Neuron (in vitro differentiated cells): ENCODE results near the gene PC.

ENCODE experiments used
- H2AFZ ChIP-seq: one replicate; pipeline ENCODE4 v1.6.1; 2013; ENCODE audit warnings: low read depth, mild to moderate bottlenecking, inconsistent platforms, low read length, moderate library complexity
- H3K27me3 ChIP-seq: one replicate; pipeline ENCODE4 v1.6.1; 2013; ENCODE audit warnings: low read length; ENCODE audit not compliant: insufficient read depth
- H3K36me3 ChIP-seq: one replicate; pipeline ENCODE4 v1.6.1; 2013; ENCODE audit warnings: low read length; ENCODE audit not compliant: insufficient read depth
- H3K4me1 ChIP-seq: one replicate; pipeline ENCODE4 v1.6.1; 2013; ENCODE audit warnings: low read length; ENCODE audit not compliant: insufficient read depth
- H3K4me3 ChIP-seq: 2 replicates; pipeline ENCODE4 v1.5.1; 2013; ENCODE audit warnings: mild to moderate bottlenecking, low read length, moderate library complexity
- H3K9me3 ChIP-seq: one replicate; pipeline ENCODE4 v1.6.1; 2013; ENCODE audit warnings: low read length

The PC gene

DNA sequence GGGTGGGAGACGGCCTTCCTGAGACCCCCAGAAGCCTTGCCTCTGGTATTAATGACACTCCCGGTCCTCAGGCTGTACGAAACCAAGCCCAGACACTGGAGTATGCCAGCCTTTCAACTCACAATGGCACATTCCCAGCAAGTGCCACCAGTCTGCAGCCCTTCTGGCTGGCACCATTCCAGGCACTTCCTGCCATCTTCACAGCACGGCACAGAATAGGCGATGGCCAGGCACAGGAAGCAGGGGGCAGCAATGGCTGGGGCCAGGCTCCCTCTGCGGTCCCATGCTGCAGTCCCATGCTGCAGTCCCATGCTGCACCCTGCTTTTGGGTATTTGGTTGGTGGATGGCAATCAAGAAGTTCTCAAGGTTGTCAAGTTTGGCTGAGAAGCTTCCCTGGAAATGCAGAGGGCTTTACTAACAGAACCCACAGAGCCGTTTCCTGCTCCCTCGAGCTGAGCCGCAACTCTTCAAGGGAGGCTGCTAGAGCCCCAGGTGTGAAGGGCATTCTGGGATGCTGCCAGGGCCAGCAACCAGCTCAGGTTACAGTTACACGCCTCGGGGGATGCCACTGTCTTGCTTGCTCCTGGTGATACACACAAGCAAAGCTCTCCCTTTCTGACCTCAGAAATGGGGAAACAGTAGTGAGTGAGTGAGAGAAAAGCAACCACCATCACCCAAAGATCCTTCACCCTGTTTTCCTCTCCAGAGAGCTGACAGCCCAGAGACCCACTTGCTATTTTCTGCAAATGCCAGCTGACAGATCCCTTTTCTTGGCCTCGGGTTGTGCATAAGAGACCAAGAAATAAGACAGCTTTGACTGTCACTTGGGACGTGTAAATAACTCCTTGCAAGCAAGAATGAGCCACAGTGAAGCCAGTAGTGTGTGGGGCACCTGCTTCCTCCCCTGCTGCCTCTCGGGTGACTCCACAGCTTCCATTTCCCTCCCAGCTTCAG, 77.4 kb downstream of the PC start:
- no peak overlapping the region for H3K4me3 ChIP-seq
- H3K4me1 ChIP-seq, result peaks cover 20% of the 10 kb centered on the region
- no peaks in the 10 kb centered on the region for H3K9me3 ChIP-seq
- H3K27me3 ChIP-seq, result no peaks in the 10 kb centered on the region
- no peaks in the 10 kb centered on the region for H3K36me3 ChIP-seq
- no peak overlapping the region for H2AFZ ChIP-seq

DNA sequence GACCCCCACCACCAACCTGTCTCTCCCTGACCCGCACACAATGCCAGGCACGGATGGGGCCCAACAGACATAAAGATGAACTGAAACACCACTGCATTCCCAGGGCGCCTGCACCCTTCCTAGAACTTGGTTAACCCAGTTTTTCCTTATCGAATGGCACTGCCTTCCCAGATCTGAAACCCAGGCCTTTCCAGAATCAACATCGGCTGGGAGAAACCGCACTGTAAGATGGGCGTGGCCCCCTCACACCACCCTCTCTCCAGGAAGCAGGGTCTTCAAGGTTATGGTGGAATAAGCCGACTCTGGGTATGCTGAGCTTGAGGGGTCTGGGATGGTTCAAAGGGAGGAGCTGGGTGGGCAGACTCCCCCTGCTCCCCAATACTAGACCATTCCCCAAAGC, 78.2 kb downstream of the PC start:
- H2AFZ ChIP-seq, result no peak overlapping the region
- H3K27me3 ChIP-seq, result no peaks in the 10 kb centered on the region
- H3K4me1 ChIP-seq, result peaks cover 26% of the 10 kb centered on the region
- no peaks in the 10 kb centered on the region for H3K36me3 ChIP-seq
- no peaks in the 10 kb centered on the region for H3K9me3 ChIP-seq
- H3K4me3 ChIP-seq, result no peak overlapping the region

DNA sequence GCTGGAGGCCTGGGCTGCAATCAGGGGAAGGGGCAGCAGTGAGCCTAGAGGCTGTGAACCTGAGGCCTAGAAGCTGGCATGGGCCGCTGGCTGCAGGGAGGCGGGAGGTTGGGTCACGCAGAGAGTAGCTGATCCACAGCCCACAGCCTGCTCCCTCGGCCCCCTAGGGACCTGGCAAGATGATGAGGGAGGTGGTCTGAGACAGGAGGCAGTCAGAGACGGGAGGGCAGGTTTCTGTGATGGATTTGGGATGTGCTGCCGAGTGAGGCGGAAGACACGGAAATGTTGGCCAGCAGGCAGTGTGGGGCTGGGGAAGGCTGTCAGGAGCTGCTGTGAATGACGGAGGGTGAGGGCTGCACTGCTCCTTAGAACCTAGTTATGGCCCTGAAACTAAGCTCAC, 78.6 kb downstream of the PC start:
- Histone ChIP-seq H3K27me3 (no peaks in the 10 kb centered on the region), H3K4me3 (no peak overlapping the region), H3K9me3 (no peaks in the 10 kb centered on the region), H2AFZ (no peak overlapping the region), H3K36me3 (no peaks in the 10 kb centered on the region), H3K4me1 (peaks cover 26% of the 10 kb centered on the region)

DNA sequence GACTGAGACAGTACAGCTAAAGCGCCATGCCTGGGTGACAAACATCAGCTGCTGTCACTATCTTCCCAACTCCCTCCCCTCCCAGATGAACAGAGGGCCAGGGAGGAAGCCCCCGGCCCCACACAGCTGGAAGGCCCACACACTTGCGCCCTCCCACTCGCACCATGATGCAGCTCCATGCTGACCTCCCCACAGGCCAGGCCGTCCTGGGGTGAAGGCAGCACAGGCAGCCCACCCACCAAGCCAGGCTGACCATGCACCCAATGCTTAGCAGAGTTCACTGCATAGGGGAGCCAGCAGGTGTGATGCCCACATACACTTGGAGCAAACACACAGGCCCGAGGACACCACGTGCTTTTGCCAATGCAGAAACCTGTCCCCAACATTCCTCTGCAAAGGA, 79.2 kb downstream of the PC start:
- H3K9me3 ChIP-seq, result no peaks in the 10 kb centered on the region
- no peak overlapping the region for H3K4me3 ChIP-seq
- H3K36me3 ChIP-seq, result no peaks in the 10 kb centered on the region
- no peaks in the 10 kb centered on the region for H3K27me3 ChIP-seq
- no peak overlapping the region for H2AFZ ChIP-seq
- peaks cover 26% of the 10 kb centered on the region for H3K4me1 ChIP-seq

DNA sequence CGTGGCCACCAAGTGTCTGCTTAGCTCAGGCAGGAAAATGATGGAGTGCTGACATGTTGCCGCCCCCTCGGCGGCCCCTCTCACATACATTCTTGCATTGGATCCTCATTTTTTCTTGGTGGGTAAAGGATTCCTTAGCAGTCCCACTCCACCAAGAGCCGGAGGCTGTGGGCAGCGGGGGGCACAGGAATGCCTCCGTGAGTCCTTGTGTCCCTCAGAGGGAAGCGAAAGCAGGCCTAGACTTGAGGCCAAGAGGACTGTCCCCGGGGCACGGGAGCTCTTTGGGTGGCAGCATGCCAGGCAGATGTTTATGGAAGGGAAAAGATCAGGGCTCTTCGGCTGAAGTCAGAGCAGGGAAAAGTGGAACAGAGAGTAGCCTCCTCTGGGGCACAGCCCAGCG, 79.7 kb downstream of the PC start:
- no peaks in the 10 kb centered on the region for H3K9me3 ChIP-seq
- peaks cover 26% of the 10 kb centered on the region for H3K4me1 ChIP-seq
- H3K36me3 ChIP-seq, result no peaks in the 10 kb centered on the region
- H2AFZ ChIP-seq, result no peak overlapping the region
- no peaks in the 10 kb centered on the region for H3K27me3 ChIP-seq
- H3K4me3 ChIP-seq, result no peak overlapping the region

DNA sequence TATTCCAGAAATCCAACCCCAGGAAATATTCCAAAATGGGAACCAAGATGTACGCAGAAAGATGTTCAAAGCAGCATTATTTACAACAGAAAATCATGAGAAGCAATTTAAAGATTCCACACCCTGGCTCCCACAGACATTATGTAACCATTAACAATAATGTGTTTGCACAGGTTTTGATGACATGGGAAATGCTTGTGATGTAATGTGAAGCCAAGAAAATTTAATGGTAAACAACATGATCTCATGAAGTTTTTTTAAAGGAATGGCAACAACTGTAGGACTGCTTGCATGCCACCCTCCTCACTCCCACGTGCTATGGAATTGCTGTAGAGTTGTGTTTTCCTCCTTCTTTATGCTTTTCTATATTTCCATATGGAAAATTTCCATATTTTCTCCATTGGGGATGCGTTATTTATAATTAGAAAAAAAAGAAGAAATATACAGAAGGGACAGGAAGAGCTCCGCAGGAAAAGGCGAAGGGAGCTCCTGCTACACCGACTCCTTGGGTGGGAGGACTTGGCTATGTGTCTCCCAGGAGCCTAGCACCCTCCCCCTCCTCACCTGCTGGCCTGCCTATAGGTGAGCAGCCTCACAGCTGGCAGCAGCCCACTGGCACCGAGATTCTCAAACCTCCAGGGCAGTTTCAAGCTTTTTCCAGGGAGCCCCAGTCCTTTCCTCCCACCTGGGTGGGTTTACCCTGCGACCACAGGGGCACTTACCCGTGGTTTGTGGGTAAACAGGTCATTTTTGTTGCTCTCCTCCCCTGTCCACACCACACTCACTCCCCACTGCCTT, 80.4 kb downstream of the PC start:
- peaks cover 23% of the 10 kb centered on the region for H3K4me1 ChIP-seq
- no peak overlapping the region for H3K4me3 ChIP-seq
- no peaks in the 10 kb centered on the region for H3K27me3 ChIP-seq
- H2AFZ ChIP-seq, result no peak overlapping the region
- H3K36me3 ChIP-seq, result no peaks in the 10 kb centered on the region
- no peaks in the 10 kb centered on the region for H3K9me3 ChIP-seq

DNA sequence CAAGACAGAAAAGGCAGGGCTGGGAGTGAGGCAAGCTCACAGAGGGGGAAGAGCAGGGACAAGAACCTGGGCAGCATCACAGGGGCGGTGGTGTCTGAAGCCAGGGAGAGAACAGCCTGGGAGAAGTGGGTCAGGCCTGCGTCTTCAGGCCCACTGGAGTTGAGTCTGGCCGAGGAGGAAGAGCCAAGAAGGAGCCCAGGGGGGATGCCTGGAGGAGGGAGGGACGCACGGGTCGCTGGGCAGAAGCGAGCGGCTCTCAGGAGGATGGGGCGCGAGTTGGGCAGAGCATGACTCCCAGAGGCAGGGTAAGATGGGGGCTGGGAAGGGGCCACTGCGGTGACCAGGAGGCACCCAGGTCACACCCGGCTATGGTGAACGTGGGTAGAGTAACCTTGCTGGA, 82.8 kb downstream of the PC start:
- Histone ChIP-seq H3K4me1 (peaks cover 14% of the 10 kb centered on the region), H3K4me3 (no peak overlapping the region), H3K27me3 (no peaks in the 10 kb centered on the region)

DNA sequence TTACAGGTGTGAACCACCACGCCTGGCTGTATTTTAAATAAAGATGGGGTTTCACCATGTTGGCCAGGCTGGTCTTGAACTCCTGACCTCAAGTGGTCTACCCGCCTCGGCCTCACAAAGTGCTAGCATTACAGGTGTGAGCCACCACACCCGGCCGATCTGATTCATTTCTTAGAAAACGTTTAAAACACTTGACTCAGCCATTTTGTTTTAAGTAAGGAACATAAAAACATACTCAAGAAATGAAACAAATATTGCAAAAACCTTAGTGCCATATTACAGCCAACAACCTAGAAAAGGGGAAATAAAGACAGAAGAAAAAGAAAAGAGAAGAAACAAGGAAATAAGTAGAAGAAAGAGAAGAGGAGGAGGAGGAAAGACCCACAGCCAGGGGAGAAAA, 84.0 kb downstream of the PC start:
- Histone ChIP-seq H3K4me3 (no peak overlapping the region), H3K4me1 (peaks cover 10% of the 10 kb centered on the region), H3K36me3 (no peaks in the 10 kb centered on the region), H3K9me3 (no peaks in the 10 kb centered on the region), H2AFZ (no peak overlapping the region), H3K27me3 (no peaks in the 10 kb centered on the region)

More for the DNA sequence above, 82.8 kb downstream of the PC start:
- no peaks in the 10 kb centered on the region for H3K36me3 ChIP-seq
- no peak overlapping the region for H2AFZ ChIP-seq
- no peaks in the 10 kb centered on the region for H3K9me3 ChIP-seq

DNA sequence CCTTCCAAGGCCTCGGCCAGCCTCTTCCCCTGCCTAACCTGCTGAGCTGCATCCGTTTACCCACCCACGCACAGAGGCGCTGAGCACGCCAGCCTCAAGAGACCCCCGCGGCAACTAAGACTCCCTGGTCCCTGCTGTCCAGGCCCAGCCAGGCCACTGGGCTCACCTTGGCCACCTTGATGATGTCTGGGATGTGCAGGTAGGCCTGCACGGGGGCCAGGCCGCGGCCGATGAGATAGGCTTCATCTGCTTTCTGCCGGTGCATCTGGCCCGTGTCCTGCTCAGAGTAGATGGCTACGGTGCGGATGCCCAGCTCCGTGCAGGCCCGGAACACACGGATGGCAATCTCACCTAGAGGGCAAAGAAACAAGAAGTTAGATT, 86.7 kb downstream of the PC start:
- Histone ChIP-seq H3K36me3 (no peaks in the 10 kb centered on the region), H3K4me3 (no peak overlapping the region)

DNA sequence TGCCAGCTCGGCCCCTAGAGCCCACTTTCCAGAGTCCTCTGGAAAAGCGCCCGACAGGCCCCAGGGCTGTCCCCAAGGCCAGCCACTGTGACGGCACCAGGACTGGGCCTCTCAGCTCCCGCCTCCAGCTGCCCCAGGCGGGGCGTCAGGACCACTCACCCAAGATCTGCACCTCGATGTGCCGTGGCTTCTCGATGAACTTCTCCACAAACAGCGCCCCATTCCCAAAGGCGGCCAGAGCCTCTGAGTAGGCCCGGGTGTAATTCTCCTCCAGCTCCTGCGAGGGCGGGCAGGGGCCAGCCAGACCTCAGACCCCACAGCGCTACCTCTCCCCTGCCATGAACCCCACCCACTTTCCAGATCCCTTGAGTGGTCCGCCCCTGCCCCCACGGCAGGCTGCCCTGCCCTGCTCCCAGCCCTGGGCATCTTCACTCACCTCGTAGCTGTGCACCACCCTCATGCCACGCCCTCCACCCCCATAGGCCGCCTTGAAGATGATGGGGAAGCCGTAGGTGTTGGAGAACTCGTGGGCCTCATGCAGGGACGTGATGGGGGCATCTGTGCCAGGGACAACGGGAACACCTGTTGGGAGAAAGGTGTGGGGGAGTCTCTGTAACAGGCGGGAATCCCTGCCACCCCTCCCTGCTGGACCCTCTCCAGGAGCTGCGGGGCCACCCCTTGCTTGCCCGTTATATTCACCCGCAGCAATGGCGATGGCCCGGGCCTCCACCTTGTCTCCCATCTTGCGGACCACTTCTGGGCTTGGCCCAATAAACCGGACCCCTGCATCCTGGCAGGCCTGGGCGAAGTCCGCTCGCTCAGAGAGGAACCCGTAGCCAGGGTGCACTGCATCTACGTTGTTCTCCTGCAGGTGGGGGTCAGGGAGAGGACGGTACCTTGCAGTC, 87.3 kb downstream of the PC start:
- Histone ChIP-seq H3K36me3 (no peaks in the 10 kb centered on the region), H3K27me3 (no peaks in the 10 kb centered on the region), H2AFZ (no peak overlapping the region), H3K4me3 (no peak overlapping the region), H3K9me3 (no peaks in the 10 kb centered on the region), H3K4me1 (peaks cover 7% of the 10 kb centered on the region)

More for the DNA sequence above, 86.7 kb downstream of the PC start:
- H3K4me1 ChIP-seq, result peaks cover 10% of the 10 kb centered on the region
- no peak overlapping the region for H2AFZ ChIP-seq
- H3K9me3 ChIP-seq, result no peaks in the 10 kb centered on the region
- H3K27me3 ChIP-seq, result no peaks in the 10 kb centered on the region

DNA sequence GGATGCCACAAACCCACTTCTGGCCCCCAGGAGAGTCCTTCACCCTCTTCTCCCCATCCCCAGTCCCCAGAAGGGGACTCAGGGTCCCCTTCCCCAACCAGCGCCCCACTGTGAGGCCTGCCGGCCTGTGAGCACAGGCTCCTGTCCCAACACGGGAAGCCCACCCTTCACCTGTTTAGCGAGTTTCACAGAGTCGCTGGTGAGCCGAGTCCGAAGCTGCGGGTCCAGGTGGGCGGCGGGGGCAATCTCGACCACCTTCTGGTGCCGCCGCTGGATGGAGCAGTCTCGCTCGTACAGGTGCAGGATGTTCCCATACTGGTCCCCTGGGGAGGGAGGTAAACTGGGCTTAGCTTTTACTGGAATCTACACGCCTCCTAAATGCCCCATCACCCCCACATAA, 88.1 kb downstream of the PC start:
- Histone ChIP-seq H3K4me1 (no peaks in the 10 kb centered on the region), H2AFZ (no peak overlapping the region), H3K4me3 (no peak overlapping the region), H3K9me3 (no peaks in the 10 kb centered on the region), H3K27me3 (no peaks in the 10 kb centered on the region), H3K36me3 (no peaks in the 10 kb centered on the region)

DNA sequence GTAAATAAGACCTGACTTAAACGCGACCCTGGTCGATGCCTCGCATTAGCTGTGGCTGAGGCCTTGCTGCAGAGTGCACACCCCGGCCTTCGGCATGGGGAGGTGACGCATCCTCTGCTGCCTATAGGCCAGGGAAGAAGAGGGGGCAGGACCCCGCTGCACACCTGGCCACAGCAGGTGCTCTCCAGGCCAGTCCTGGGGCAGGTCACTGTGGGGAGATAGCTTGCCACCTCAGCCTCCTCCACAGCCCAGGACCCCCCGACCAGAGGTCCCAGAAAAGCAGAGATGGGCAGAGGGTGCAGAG, 88.7 kb downstream of the PC start:
- Histone ChIP-seq H3K9me3 (no peaks in the 10 kb centered on the region), H3K4me3 (no peak overlapping the region), H3K4me1 (no peaks in the 10 kb centered on the region), H2AFZ (no peak overlapping the region), H3K36me3 (no peaks in the 10 kb centered on the region), H3K27me3 (no peaks in the 10 kb centered on the region)
